SK-N-SH (cell line): ENCODE data around the gene CCDC107. TPM values are rescaled to one million over a fixed set of nuclear protein-coding genes. Genes with fewer than 3 reads are reported as not detected.

Source experiments
- CTCF ChIA-PET: fragments of 300-600, 350-600 bp; formaldehyde crosslinking; extraction: SDS; loops from one replicate; lab custom pipeline; 2021; lab: Yijun Ruan, JAX
- POLR2A ChIA-PET: fragments of 350-600 bp; sonication (Branson Sonifier 250); formaldehyde crosslinking; extraction: SDS; loops from one replicate; lab custom pipeline; 2020; ENCODE audit warnings: antibody characterized with exemption, inconsistent platforms; lab: Yijun Ruan, JAX
- DNase-seq: peaks from one replicate; pipeline ENCODE4 v3.0.0; 2012
- H2AFZ ChIP-seq: fragments of 200-600 bp; sonication (generic); 2 replicates; pipeline ENCODE4 v1.8.1; 2016; ENCODE audit warnings: antibody characterized with exemption, mild to moderate bottlenecking, low read depth
- H3F3A ChIP-seq: fragments of 200-600 bp; sonication (generic); replicated peaks from 2 replicates; pipeline ENCODE3; 2016; ENCODE audit warnings: antibody characterized with exemption, mild to moderate bottlenecking; ENCODE audit not compliant: insufficient read depth
- H3K27ac ChIP-seq, 2 experiments: fragments of 200-500 bp in 1 of 2; fragments of 200-600 bp in 1 of 2; sonication (Bioruptor generic) in 1 of 2; sonication (generic), shearing (Covaris generic) in 1 of 2; 2 replicates each; pipeline versions ENCODE4 v1.5.1 to v1.6.1; 2014 to 2016; ENCODE audit warnings: low read depth in 2 of 2, inconsistent platforms in 1 of 2, low read length in 1 of 2, mild to moderate bottlenecking in 1 of 2, mixed read lengths in 1 of 2
- H3K27me3 ChIP-seq: fragments of 200-600 bp; sonication (generic), shearing (Covaris generic); 2 replicates; pipeline ENCODE4 v1.6.1; 2016; ENCODE audit warnings: mixed run types; ENCODE audit not compliant: insufficient read depth
- H3K36me3 ChIP-seq, 2 experiments: fragments of 200-500 bp in 1 of 2; fragments of 200-600 bp in 1 of 2; sonication (Bioruptor generic) in 1 of 2; sonication (generic) in 1 of 2; replicated peaks in 1 of 2; 2 replicates each; pipeline versions ENCODE3 to v1.5.1; 2014 to 2016; ENCODE audit warnings: low read length in 1 of 2, mild to moderate bottlenecking in 1 of 2; ENCODE audit not compliant: insufficient read depth in 2 of 2, control insufficient read depth in 1 of 2
- H3K4me1 ChIP-seq, 2 experiments: fragments of 200-500 bp in 1 of 2; fragments of 200-600 bp in 1 of 2; sonication (Bioruptor generic) in 1 of 2; sonication (generic), shearing (Covaris generic) in 1 of 2; 2 replicates each; pipeline versions ENCODE4 v1.5.1 to v1.6.1; 2014 to 2016; ENCODE audit warnings: low read depth in 1 of 2, low read length in 1 of 2, mixed run types in 1 of 2; ENCODE audit not compliant: insufficient read depth in 2 of 2, control insufficient read depth in 1 of 2
- H3K4me2 ChIP-seq: fragments of 200-600 bp; sonication (generic), shearing (Covaris generic); 2 replicates; pipeline ENCODE4 v1.6.1; 2017; ENCODE audit warnings: mixed run types
- H3K4me3 ChIP-seq, 2 experiments: fragments of 200-500 bp in 1 of 2; fragments of 200-600 bp in 1 of 2; sonication (Bioruptor generic) in 1 of 2; sonication (generic), shearing (Covaris generic) in 1 of 2; 2 replicates each; pipeline versions ENCODE4 v1.5.1 to v1.8.1; 2014 to 2016; ENCODE audit warnings: low read depth in 2 of 2, inconsistent platforms in 1 of 2, low read length in 1 of 2, mild to moderate bottlenecking in 1 of 2, mixed read lengths in 1 of 2, moderate library complexity in 1 of 2
- H3K79me2 ChIP-seq: fragments of 200-600 bp; sonication (generic); 2 replicates; pipeline ENCODE4 v1.8.1; 2017; ENCODE audit warnings: mild to moderate bottlenecking; ENCODE audit not compliant: insufficient read depth
- H3K9ac ChIP-seq: fragments of 200-600 bp; sonication (generic); 2 replicates; pipeline ENCODE4 v1.6.1; 2017; ENCODE audit warnings: mixed run types
- H3K9me2 ChIP-seq: fragments of 200-600 bp; sonication (generic); 2 replicates; pipeline ENCODE4 v1.6.1; 2017; ENCODE audit warnings: mixed run types
- H3K9me3 ChIP-seq: fragments of 200-600 bp; sonication (generic); 2 replicates; pipeline ENCODE4 v1.6.1; 2017; ENCODE audit warnings: mixed run types, mild to moderate bottlenecking, moderate library complexity
- H4K20me1 ChIP-seq: fragments of 200-600 bp; sonication (generic); 2 replicates; pipeline ENCODE4 v1.6.1; 2017; ENCODE audit warnings: mild to moderate bottlenecking, mixed run types; ENCODE audit not compliant: insufficient read depth
- EZH2phosphoT487 ChIP-seq: fragments of 200-600 bp; sonication (generic); IDR thresholded peaks from 2 replicates; pipeline ENCODE4 v1.6.1; 2017; ENCODE audit warnings: low read depth, mixed run types, mild to moderate bottlenecking, antibody characterized with exemption, moderate library complexity, borderline replicate concordance
- MAX ChIP-seq: IDR thresholded peaks from 2 replicates; pipeline ENCODE4 v1.4.0; 2012; ENCODE audit warnings: low read depth
- NFIC ChIP-seq: IDR thresholded peaks from 2 replicates; pipeline ENCODE4 v1.4.0; 2012; ENCODE audit warnings: borderline replicate concordance
- NRF1 ChIP-seq: IDR thresholded peaks from 2 replicates; pipeline ENCODE4 v1.6.1; 2012; ENCODE audit warnings: low read depth, mild to moderate bottlenecking, low read length
- POLR2AphosphoS5 ChIP-seq: IDR thresholded peaks from 2 replicates; pipeline ENCODE4 v1.6.1; 2012; ENCODE audit warnings: low read depth, low read length
- RXRA ChIP-seq: IDR thresholded peaks from 2 replicates; pipeline ENCODE4 v1.4.0; 2012; ENCODE audit warnings: low read depth, mild to moderate bottlenecking, borderline replicate concordance
- TEAD4 ChIP-seq: IDR thresholded peaks from 2 replicates; pipeline ENCODE4 v1.4.0; 2012; ENCODE audit warnings: mild to moderate bottlenecking, borderline replicate concordance; ENCODE audit not compliant: insufficient read depth
- ZBTB33 ChIP-seq: IDR thresholded peaks from 2 replicates; pipeline ENCODE4 v1.4.0; 2012; ENCODE audit warnings: low read depth, borderline replicate concordance
- WGBS: methylation state at CpG from one replicate; pipeline ENCODE4 v1.1.6; 2017; ENCODE audit warnings: low lambda C conversion rate; 5-methylcytosine and 5-hydroxymethylcytosine counted together
- polyA plus RNA-seq, 3 experiments: library from polyadenylated mRNA; depleted of rRNA; stranded (reverse); fragments of >200 nt; gene quantifications; 2 replicates each; pipeline ENCODE4 v1.2.3, GENCODE V29; 2012
- TF ChIP-seq, protein P1 (sequence below): fragments of 200-600 bp; sonication (generic); IDR thresholded peaks from 2 replicates; pipeline ENCODE4 v1.6.1; 2017; ENCODE audit warnings: antibody characterized with exemption, mild to moderate bottlenecking, moderate library complexity
- TF ChIP-seq, protein P2 (sequence below): IDR thresholded peaks from 2 replicates; pipeline ENCODE4 v1.4.0; 2012; ENCODE audit warnings: low read depth, borderline replicate concordance
- TF ChIP-seq, protein P3 (sequence below): fragments of 150-350 bp; IDR thresholded peaks from 2 replicates; pipeline ENCODE4 v1.6.1; 2017; ENCODE audit warnings: antibody characterized with exemption, low read length, low read depth, borderline replicate concordance

The CCDC107 gene
- polyA plus RNA-seq, 1 of the 3 experiments (the other 2 are of a cell fraction): 22.0 TPM

GRCh38 chr9:35703906-35704672, 46.0 kb downstream of the CCDC107 start:
- Histone ChIP-seq H3K27ac (no peak overlapping the region), H3F3A (peaks cover 18% of the 10 kb centered on the region), H2AFZ (no peak overlapping the region), H3K27me3 (no peaks in the 10 kb centered on the region), H4K20me1 (no peaks in the 10 kb centered on the region), H3K9me3 (no peaks in the 10 kb centered on the region), H3K4me3 (no peak overlapping the region), H3K79me2 (no peaks in the 10 kb centered on the region; the same call in 1 of the 2 replicates), H3K36me3 (peaks cover 75 to 92% of the 10 kb centered on the region in 2 experiments), H3K9me2 (no peaks in the 10 kb centered on the region), H3K4me2 (no peak overlapping the region), H3K4me1 (no peaks in the 10 kb centered on the region), H3K9ac (no peak overlapping the region)
- 95% methylated on average over 15 of the region's 26 CpGs for WGBS
- TF ChIP-seq, protein P1, sequence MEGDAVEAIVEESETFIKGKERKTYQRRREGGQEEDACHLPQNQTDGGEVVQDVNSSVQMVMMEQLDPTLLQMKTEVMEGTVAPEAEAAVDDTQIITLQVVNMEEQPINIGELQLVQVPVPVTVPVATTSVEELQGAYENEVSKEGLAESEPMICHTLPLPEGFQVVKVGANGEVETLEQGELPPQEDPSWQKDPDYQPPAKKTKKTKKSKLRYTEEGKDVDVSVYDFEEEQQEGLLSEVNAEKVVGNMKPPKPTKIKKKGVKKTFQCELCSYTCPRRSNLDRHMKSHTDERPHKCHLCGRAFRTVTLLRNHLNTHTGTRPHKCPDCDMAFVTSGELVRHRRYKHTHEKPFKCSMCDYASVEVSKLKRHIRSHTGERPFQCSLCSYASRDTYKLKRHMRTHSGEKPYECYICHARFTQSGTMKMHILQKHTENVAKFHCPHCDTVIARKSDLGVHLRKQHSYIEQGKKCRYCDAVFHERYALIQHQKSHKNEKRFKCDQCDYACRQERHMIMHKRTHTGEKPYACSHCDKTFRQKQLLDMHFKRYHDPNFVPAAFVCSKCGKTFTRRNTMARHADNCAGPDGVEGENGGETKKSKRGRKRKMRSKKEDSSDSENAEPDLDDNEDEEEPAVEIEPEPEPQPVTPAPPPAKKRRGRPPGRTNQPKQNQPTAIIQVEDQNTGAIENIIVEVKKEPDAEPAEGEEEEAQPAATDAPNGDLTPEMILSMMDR: no peak
- TF ChIP-seq POLR2AphosphoS5 (no peak), NFIC (no peak), ZBTB33 (no peak), TEAD4 (no peak), NRF1 (no peak), RXRA (no peak), MAX (no peak), EZH2phosphoT487 (no peak)
- TF ChIP-seq, protein P2, sequence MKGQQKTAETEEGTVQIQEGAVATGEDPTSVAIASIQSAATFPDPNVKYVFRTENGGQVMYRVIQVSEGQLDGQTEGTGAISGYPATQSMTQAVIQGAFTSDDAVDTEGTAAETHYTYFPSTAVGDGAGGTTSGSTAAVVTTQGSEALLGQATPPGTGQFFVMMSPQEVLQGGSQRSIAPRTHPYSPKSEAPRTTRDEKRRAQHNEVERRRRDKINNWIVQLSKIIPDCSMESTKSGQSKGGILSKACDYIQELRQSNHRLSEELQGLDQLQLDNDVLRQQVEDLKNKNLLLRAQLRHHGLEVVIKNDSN: no peak
- TF ChIP-seq, protein P3, sequence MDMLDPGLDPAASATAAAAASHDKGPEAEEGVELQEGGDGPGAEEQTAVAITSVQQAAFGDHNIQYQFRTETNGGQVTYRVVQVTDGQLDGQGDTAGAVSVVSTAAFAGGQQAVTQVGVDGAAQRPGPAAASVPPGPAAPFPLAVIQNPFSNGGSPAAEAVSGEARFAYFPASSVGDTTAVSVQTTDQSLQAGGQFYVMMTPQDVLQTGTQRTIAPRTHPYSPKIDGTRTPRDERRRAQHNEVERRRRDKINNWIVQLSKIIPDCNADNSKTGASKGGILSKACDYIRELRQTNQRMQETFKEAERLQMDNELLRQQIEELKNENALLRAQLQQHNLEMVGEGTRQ: no peak
- ChIA-PET CTCF (interaction anchor here (1.1 to 19.9 kb wide), 5 partner anchors 8 to 58 kb away, joined by 3 to 183 read pairs (median 5); partner anchors contain the start of gene TLN1), POLR2A (no interaction called here)
- no peak for DNase-seq
